ENCODE results near the gene SMPX.

SMPX gene

GRCh38 chrX:21658152-21658737, 99.7 kb downstream of the SMPX start, which contains the start of gene KLHL34:
Gene KLHL34 (minus strand): TSS chrX:21658330. CDS start chrX:21657788, 542 bp downstream.
- Histone ChIP-seq H3K36me3 (ENCODE audit: control insufficient read depth, insufficient read depth, low read length) (no peaks in the 10 kb centered on the region), H3K9ac (ENCODE audit: low read depth, low read length) (peak within 1 kb of the TSS; percentile 25; the same call in 1 of the 2 replicates), H3K4me3 (ENCODE audit: low read depth, low read length) (peak within 1 kb of the TSS; percentile 62), H3K27me3 (ENCODE audit: control insufficient read depth, insufficient read depth, low read length) (no peaks in the 10 kb centered on the region), H3K4me1 (ENCODE audit: control insufficient read depth, insufficient read depth, low read length) (no peaks in the 10 kb centered on the region), H3K9me3 (ENCODE audit: control insufficient read depth, insufficient read depth, low read length) (no peaks in the 10 kb centered on the region), H3K27ac (ENCODE audit: low read depth, low read length) (no peak within 1 kb of the TSS)

- peak overlapping the region; percentile 62; the same call in 1 of the 2 replicates for H3K4me3 ChIP-seq (ENCODE audit: low read depth, low read length)
- H3K36me3 ChIP-seq (ENCODE audit: control insufficient read depth, insufficient read depth, low read length) = 0 out of 2 replicates have a peak, but pooled peaks cover under 1% of the 10 kb centered on the region
- H3K9ac ChIP-seq (ENCODE audit: low read depth, low read length) = no peak overlapping the region
- no peaks in the 10 kb centered on the region for H3K27me3 ChIP-seq (ENCODE audit: control insufficient read depth, insufficient read depth, low read length)
- no peak overlapping the region for H3K27ac ChIP-seq (ENCODE audit: low read depth, low read length)
- no peaks in the 10 kb centered on the region for H3K4me1 ChIP-seq (ENCODE audit: control insufficient read depth, insufficient read depth, low read length)
- no peaks in the 10 kb centered on the region for H3K9me3 ChIP-seq (ENCODE audit: control insufficient read depth, insufficient read depth, low read length)
These were observed 100.4 kb downstream of the SMPX start for GRCh38 chrX:21657318-21658151.

- Histone ChIP-seq H3K4me3 (ENCODE audit: low read depth, low read length) (no peak overlapping the region), H3K27me3 (ENCODE audit: control insufficient read depth, insufficient read depth, low read length) (no peaks in the 10 kb centered on the region), H3K9me3 (ENCODE audit: control insufficient read depth, insufficient read depth, low read length) (no peaks in the 10 kb centered on the region), H3K27ac (ENCODE audit: low read depth, low read length) (no peak overlapping the region), H3K36me3 (ENCODE audit: control insufficient read depth, insufficient read depth, low read length) (0 out of 2 replicates have a peak, but pooled peaks cover 5% of the 10 kb centered on the region), H3K9ac (ENCODE audit: low read depth, low read length) (no peak overlapping the region), H3K4me1 (ENCODE audit: control insufficient read depth, insufficient read depth, low read length) (no peaks in the 10 kb centered on the region)
These were observed 101.2 kb downstream of the SMPX start for GRCh38 chrX:21656587-21657317.

Measured in HUES48 (cell line).